CD4-positive, alpha-beta T cell treated with Interleukin-10 for 1 hour (primary cell): ENCODE data around the gene BCOR.
A peak's percentile ranks its signal among the peaks of the same experiment; 100 is the strongest.

Experiments used
- DNase-seq: peaks from one replicate; pipeline ENCODE4 v3.0.0-alpha.2; 2020

Gene BCOR

DNA sequence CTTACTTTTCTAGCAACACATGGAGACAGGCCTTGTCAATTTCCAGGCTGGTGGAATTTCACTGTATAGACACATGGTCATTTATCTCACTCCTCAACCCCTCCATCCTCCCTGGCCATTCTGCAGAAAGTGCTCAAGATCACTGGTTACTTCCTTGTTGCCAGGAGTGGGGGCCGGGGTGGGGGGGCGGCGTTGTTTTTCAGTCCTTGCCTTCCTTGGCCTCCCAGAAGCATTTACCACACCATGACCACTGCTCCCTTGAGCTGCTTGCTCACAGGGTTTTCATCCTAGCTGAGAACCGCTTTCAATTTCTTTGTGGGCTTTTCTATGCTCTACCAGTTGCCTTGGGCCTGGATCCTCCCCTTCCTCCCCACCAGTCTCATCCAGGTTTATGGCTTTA lies 14.1 kb upstream of the BCOR start:
- DNase-seq, result no peak

DNA sequence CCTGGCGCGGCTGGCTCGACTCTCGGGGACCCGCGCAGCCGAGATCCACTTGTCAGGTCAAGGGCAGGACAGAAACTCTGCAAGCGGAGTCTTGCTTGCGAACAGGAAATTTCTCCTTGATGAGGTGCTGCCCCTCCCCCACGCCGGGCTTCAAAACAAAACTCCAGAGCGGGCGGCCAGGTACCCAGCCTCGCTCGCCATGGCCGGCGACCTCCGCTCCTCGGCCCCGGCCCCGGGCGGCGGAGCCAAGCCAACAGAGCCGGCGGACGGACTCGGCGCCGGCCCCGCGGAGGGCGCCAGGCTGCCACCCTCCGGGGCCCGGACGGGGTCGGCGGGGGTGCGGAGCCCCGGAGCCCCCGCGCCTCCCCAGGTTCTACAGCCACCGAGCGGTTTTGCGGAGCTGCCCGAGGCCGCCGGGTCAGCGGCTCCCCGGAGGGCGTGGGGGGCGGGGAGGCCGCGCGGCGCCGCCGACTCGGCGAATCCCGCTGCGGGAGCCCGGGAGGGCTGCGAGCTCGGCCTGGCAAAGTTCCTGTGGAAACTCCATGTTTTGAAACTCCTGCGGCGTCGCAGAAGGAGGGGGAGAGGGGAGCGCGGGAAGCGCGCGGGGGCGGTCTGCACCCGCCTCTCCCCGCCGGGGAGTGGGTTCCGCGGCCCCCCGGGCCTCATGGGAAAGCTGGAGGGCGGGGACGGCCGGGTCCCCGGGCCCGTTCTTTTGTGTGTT lies 11.7 kb upstream of the BCOR start:
- DNase-seq, result no peak

DNA sequence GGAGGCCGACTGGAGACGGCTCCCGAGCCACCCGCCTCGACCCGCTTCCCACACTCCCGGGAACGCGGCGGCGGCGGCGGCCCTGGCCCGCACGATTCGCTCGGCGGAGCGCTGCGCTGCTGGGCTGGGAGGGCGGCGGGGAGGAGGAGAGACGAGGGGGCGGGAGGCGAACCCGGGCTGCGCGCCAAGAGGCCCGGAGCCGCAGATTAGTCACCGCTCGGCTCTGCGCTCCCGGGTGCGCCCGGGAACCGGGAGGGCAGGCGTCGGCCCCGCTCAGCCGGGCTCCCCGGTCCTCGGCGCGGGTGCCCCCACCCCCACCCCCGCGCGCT lies 11.2 kb upstream of the BCOR start:
- peak; percentile 57 for DNase-seq

DNA sequence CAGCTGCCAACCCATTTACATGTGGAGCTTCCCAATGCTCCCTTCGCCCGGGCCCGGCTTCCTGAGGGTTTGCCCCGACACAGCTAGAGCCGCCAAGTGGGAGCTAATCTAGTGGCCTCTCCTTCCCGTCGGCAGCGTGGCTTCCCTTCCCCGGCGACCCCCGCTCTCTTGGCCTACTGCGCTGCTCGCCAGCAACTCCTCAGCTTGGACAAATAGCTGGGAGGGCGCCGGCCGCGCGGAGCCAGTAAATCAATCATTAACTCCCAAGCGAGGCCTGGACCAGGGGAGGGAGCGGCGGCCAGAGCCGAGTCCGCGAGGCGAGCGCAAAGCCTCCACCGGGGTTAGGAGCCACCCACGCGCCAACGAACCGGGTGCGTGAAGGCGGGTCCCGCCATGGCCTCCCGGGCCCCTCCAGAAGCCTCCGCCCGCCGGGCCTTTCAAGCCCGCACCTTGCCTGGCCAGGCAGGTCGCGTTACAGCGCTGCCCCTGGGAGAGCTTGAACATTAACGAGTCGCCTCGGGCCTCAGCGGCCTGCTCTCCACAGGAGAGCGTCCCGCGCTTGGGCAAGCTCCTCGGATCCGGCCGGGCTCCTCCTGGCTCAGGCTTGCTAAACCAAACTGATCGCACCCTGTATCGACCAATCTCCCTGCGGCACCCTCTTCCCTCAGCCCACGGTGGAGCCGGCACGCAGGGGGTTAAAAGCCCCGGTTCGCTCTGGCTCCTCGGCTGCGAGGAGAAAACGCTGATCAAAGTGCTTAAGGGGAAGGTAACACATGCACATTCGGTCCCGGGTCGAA lies 10.6 kb upstream of the BCOR start:
- no peak for DNase-seq

DNA sequence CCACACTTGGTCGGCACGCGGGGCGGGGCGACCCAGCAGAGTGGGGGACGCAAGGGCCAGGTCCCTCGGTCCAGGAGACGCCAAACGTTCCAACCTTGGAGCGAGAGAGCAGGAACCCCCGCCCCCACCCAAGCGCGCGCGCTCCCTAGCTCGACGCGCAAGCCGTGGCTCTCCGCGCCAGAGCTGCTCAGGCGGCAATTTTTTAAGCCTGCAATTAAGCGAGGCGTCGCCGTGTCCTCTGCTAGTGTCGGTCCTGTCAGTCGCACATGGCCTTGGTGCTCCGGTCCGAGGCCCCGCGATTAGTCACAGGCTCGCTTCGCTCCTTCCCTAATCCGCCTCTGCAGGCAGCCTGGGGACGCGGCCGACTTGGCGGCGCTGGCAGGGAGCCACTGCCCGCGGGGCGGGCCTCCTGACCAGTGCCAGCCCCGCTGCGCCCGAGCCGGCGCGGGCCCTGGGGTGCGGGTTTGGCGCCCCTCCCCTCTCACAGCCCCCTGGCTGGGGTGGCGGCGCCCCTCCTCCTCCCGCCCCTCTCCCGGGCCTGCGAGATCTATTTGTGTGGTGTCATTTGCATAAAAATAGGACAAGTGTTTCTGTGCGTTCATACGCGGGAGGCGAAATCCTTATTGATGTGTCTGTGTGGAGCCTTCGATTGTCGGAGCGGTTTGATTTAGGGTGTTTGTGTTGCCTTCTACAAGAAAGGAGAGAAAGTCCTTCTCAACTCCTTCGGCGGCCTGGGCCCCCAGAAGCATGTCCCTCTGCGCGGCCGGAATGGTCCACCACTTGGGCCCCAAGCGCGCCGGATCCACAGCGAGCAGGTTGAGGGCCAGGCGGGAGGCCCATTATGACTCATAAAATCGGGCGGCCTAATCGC lies 9.8 kb upstream of the BCOR start:
- DNase-seq, result no peak

DNA sequence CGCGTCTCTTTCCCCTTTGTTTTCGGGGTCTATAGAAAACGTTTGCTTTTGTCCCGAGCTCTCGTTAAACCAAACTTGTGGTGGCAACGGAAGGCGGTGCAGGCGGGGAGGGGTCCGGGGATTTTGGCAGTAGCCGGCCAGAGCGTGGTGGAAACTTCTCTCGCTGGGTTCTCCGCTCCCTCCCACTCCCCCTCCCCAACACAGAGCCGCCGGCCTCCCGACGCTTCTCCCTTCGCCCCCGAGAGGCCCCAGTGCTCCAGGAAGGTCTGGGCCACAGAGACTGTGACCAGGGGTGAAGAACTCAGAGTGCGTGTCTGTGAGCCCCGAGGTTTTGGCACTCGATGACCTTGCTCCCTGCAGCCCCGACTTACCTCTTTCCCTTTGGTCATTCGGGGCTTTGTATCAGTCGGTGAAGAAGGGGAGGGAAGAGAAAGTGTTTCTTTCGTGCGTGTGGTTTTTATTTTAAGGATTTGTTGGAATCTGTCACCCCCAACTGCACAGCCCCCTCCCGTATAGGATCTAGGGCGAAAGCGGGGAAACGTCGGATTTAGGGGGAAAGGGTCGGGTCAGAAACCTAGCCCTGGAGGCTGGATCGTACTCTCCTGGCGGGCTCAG lies 9.0 kb upstream of the BCOR start:
- no peak for DNase-seq

DNA sequence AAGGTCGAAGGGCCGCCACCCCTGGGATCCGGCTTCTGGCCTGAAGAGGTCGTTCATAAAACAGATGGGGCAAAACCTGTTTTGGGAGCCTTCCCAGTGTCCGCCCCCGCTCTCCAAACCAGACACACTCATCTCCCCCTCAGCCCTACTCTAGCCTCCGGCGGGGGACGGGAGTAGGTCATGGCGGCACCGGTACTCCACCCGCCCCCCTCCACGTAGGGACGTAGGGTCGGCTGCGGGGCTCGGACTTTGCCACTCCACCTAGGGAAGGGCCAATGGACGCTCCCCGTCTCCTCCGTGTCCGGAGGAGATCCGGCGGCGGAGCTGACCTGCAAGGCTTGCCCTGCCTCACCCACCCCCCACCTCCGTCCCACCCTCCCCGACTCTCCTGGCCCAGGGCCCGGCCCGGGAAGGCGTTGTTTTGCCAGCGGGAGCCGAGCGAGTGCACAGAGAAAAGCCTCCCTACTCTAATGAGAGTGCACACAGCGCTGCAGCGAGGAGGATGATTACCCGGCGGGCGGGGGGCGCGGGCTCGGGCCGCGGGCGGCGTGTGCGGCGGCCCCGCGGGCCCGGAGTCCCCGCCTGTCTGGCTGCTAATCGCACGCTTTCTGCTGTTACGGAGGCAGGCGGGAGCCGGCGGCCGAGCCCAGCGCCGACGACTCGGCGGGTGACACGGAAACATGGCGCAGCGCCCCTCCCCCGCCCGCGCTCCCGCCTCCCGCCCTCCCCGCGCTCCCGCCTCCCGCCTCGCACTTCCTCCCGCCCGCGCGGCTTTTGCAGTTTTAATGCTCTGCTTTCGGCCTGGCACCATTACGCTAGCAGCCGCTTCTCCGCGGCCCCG lies 8.3 kb upstream of the BCOR start:
- peak; percentile 74 for DNase-seq

DNA sequence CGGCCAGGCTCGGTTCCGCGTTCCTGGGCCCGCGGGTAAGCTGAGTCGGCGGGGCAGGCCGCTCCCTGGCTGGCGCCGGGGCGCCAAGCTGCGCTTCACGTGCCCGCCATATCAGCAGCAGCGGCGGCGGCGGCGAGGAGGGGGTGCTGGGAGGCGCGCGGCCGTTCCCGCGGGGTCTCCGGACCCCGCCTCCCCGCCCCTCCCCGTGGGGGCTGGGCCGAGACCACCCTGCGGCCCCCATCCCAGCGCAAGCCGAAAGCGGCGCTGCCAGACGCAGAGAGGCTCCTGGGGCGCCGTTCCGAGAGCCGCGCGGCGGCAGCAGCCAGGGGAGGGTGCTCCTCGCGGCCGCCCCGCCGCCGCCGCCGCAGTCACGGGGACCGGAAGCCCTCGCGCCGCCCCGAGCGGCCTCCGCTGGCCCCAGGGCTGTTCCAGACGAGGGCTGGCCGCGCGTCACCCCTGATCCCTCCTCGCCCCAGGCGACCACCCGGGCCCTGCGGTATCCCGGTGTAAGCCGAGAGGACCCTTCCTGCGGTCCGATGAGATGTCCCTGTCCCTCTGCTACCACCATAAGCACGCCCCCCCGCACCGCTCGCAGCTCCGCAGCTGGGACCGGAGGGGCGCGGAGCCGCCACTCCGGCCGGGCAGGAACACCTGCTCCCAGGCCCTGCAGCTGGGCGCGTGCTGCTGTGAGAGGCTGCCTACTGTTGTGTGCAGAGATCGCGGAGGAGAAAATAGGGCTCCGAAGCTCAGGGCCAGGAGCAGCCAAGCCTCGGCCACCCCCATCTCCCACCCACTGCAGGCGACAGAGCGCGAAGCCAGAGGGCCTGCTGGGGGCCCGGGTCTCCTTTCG lies 7.5 kb upstream of the BCOR start:
- no peak for DNase-seq

DNA sequence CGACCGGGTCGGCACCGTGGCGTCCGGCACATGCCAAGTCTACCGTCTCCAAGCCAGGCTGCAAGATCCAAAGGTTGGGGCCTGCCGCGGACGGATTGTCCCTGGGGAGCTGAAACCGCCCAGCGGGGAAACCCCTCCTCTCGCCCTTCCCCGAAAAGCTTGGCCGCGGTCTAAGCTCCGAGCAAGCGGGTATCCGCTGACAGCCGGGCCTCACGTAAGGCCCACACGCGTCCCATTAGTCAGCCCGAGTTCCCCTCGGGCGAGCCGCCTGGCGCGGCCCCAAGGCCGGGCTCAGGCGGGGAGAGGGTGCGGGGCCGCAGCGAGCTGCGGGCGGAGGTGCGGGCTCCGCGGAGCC lies 6.8 kb upstream of the BCOR start:
- DNase-seq, result no peak

DNA sequence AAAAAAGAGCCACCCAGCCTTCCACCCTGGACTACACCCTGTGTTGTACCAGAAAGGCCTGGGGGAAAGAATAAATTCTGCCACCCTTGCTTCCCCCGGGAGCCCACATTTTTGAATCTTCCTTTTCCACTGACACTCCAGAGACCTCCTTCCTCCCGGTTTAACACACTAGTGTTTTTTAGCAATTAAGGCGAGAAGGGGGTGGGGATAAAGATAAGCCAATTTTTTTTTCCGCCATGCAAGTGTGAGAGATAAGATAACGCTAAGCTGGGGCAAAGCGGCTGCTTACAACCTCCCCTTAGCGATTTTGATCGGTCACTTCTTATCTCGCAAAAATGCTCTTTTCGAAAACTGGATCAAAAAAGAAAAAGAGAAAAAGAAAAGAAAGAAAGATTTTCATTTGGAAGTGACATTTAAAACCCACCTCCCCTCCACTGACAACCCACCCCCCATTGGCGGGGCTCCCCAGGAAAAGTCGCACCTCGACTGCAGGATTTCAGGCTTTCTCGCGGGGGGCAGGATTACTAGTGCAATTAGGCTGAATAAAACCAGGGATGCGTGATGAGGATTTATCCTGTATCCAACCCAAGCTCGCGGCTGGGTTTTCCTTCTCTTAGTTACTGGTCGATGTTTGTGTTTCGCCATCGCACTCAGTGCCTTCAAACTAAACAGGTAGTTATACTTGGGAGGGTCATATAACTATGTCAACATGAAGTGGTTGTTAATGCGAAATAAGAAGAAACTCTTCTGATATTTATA lies 6.0 kb upstream of the BCOR start:
- no peak for DNase-seq

DNA sequence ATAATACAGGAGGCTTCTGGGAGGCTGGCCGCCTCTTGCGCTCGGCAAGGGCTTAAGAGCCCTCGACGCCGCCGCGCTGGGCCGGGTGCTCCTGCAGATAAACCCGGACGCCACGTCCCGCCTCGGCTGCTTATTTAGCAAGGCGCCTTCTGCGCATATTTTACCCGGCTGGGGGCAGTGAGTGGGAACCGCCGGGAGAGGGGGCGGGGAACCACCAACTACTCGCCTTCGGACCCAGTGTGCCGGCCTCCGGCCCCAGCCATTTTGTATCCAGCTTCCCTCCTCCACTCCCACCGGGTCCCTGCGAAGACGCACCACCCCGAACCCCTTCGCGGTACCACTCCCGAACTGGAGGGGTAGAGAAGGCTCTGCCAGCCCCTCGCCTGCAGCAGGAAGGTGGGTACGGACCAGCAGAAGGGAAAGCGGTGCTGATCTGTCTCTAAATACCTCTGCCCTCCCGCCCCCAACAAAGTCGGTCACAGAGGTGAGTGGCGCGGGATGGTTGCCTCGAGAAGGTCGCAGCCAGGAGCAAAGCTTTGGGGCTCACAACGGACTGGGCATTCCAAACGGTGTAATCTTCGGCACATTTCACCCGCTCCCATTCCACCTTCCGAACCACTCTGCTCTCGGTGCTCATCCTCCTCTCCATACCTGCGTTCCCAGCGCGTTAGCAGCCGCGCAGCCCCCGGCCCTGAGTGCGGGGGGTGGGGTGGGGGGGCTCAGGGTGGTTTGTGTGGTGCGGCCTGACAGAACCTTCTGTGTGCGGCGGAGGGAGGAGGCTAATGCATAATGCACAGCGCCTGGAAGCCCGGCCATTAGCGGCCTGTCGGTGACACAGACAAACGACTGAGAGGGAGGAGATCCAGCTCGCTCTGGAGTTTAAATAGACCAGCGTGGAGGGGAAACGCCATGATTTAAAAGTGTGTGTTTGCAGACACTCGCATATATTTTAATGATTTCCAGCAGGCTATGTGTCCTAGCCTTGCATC lies 4.9 kb upstream of the BCOR start:
- DNase-seq, result no peak

DNA sequence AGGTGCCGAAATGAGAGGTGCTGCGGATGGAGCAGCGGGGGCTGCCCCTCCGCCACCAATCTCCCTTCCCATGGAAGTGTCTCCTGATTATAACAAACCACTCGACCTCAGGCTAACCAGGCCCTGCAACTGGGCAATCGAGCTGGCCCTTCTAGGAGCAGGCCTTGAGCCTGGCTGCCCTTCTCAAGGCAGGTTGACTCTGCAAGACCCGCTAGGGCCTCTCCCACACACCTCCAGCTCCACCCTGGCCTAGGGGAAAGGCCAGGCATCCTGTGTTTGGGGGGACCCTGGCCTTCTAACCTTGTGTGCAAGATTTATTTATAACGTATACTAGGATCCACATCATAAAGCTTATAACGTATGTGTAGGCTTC lies 3.7 kb upstream of the BCOR start:
- DNase-seq, result no peak

DNA sequence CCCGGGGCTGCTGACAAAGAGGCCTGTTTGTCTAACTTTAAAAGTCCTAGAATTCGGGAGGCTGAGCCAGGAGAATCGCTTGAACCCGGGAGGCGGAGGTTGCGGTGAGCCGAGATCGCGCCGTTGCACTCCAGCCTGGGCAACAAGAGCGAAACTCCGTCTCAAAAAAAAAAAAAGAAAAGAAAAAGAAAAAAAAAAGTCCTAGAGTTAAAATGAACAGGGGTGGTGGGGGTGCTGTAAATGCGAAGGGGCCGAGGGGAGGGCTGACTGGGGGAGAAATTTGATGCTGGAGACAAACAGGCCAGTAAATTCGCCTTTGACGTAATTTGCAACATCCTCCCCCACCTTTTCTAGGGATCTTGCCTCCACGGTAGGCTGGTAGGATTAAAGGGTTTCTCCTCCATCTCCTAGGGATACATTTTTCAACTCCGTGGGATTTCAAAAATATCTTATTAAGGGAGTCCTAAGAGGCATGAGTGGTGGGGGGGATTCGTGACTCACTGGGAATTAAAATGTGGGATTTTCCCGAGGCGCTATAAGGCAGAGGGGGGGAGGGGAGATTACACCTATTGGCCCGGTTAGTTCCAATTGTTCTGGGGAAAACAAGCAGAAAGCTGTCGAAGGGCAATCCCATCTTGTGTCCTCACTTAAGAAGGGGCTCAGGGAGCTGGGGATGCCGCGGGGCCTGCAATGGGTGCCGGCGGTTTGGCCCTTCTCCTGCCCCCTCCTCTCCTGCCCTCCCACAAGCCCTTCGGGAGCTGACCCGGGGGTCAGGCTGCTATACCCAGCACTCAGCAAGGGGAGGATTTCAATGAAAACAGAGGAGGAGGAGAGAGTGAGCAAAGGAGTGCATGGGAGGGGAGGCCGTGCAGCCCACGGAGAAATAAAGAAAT lies 3.0 kb upstream of the BCOR start:
- no peak for DNase-seq

DNA sequence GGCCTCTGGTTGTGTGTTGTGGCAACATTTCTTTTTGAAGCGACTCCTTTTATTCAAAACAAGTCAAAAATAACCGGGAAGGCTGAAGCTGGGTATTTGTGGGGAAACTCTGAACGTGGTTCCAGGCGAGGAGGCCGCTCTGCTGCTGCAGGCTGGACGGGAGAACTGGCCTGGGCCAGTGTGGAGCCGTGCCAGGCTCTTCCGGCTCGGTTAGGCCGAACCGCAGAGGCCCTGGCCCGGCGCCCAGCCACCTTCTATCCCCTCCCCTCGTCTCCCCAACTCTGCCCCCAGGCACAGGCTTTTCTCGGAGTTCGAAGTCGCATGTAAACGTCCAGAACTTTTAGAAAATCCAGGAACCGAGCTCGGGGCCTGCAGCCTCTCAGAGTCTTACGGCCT lies 2.4 kb upstream of the BCOR start:
- no peak for DNase-seq

DNA sequence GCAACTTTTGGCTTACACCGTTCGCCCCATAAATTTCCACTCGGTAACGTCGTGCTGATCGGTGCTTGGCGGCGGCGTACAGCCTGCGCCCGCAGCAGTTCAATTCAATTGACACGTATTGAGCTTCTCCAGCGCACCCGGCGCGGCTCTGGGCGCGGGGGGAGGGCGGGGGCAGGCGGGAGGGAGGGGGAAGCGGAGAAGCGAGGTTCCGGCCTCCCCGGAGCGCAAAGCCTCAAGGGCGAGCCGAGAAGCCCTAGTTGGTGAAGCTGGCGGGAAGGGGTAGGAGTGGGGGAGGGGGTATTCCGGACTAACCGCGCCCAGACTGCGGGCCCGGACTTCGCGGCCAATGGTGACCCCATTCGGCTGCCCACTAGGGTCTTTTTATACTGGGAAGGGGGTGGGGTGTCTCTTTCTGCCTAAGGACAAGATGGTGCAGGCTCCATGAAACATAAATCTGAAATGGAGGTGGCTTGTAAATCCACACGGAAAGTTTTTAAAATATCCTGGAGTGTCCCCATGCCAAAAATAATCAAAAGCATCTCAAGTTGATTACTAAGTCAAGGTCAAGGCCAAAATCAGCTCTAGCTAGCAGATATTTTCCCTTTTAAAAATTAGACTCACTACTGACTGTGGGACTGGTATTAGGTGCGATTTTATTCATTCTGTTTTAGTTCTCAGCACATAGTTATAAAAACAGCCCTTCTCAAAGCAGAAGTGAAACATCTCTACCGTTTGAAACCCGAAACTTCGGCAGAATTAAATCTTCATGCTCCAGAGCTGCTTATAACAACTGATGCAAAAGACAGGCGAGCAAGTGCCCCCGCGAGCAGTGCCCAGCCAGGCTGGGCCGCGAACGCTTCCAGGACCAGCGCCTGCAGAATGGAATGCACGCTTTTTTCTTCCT lies 1.5 kb upstream of the BCOR start:
- DNase-seq, result peak; percentile 69

DNA sequence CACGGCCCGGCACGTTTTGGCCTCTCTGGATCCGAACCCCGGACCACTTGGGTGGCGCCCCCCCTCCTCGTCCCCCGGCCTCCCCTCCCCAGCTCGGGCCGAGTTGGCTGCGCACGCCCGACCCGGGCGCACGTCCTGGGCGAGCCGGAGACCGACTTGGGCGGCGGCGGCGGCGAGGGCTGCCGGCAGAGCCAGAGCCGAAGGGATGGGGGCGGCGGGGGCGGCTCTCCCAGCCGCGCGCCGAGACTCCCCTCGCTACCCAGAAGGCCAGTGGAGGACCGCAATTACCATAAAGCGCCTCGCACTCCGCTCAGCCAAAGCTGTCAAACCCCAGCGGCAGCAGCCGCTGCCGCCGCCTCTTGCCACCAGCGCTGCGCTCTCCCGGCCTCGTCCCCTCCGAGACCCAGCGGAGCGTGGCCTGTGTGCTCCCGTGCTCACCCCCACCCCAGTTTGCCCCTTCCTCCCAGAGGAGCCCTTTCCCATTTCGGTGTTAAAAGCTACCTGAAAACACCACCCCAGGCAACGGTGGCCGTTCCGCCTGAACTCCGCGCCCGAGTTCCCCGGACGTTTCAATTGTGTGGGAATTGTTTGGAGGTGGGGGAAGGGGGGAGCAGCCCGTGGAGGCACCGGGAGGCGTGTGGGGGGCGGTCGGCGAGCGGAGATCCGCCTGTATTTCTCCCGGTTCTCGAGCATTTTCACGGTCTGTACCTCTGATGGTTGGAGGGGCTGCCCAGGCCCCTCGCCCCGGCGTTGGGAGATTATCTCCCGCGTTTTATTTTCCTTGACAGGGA lies 701 bp upstream of the BCOR start:
- peak; percentile 72 for DNase-seq

DNA sequence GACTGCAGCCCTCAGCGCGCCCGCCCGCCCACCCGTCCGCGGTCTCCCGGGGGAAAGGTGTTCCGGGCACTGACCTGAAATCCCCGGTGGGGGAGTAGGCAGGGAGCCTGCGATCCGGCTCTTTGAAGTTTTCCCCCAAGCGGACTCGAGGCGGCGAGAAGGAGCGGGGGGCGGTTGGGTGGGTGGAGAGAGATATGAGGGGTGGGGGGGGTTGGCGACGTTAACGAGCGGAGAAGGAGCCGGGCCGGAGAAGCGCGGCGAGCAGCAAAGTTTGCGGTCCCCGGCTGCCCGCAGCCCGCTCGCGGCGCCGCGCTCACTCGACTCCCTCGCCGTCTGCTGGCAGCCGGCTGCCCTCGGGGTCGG lies 636 bp downstream of the BCOR start:
- peak; percentile 40 for DNase-seq
